ENCODE results near the gene PEF1.

The PEF1 gene

DNA sequence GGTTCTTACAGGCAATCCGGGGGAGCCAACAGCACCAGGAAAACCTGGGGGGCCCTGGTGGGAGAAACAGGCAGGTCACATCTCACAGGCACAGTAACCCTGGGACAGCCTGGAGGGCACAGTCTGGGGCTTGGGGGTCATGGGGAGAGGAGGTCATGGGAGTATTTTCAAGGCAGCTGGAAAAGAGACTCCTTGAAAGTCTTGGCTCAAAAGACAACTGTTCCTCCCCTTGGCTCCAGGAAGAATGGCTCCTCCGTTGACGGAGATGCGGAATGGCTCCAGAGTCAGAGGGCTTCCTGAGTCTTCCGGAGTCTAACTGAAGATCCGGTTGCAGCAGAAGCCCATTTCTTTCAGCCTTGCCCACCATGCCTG is 25.9 kb upstream of the PEF1 start:
- DNase-seq: no peak

DNA sequence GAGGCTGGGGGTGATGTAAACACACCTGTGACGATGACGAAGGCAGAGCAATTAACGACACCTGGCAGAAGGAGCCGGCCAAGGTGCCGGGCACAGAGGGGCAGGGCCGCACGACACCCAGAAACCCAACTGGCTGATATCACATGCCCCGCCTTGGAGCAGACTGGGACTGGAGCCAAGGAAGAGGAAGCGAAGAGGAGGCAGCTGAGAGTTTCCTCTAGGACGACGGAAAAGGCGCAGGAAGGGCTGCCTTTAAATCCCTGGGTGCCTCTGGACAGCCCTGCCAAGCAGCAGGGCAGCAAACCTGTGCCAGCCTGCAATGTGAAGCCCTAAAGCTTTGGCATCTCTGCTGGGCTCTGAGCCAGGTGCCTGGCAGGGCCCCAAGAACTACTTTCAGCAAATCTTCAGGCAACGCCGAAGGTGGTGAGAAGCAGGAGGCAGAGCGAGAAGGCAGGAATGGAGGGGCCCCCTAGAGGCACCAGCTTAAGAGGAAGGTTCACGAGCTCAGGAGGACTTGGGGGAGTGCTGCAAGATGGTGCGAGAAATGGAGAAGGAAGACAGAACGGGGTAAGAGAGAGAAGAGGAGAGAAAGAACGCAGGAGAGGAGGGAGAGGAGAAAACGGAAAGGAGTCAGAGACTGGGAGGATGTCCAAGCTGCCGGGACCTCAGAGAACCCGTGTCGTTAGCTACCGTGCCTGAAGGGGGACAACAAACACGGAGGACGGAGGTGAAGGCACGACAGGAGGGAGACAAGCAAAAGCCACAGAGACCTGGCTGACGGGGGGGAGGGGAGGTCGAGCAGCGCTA is 25.3 kb upstream of the PEF1 start:
- DNase-seq: peak; percentile 77

DNA sequence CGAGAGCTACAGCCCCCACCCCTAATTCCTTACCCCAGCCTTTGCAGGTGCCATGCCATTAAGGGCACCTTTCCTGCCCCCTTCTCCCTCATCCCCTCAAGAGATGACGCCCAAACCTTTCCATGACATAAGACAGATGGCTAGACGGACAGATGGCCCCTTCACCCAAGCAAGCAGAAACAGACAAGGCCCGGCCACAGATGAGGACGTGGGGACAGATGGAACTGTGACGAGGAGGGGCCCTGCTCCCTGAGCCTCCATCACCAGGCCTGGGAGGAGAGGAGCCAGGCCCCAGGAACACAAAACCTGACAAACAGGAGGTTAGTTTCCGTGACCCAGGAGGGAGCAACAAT is 24.7 kb upstream of the PEF1 start:
- peak; percentile 73 for DNase-seq

DNA sequence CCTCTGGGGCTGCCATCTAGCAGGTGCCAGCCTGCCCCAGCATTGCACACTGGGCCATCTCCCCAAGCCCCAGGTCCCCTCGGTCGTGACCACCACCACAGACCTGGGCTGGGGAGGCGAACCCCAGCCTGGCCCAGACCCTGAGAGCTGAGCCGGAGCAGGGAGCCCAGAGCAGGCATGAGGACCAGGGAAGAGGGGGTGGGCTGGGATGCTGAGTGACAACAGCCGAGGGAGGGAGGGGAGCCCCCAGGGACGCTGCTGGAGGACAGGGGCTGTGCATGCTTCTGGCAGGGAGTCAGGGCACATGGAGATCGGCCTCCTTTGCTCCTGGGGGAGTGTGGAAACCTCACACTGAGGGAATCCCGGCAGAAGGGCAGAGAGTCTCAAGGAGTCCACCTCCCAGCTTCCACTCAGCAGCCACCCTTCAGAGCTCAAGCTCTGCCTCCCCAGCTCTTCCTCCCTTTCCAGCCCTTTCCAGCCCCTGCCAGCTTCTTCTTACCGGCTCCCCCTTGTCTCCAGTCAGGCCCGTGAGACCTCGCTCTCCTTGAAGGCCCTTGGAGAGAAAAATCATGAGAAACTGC is 23.7 kb upstream of the PEF1 start:
- DNase-seq: no peak

DNA sequence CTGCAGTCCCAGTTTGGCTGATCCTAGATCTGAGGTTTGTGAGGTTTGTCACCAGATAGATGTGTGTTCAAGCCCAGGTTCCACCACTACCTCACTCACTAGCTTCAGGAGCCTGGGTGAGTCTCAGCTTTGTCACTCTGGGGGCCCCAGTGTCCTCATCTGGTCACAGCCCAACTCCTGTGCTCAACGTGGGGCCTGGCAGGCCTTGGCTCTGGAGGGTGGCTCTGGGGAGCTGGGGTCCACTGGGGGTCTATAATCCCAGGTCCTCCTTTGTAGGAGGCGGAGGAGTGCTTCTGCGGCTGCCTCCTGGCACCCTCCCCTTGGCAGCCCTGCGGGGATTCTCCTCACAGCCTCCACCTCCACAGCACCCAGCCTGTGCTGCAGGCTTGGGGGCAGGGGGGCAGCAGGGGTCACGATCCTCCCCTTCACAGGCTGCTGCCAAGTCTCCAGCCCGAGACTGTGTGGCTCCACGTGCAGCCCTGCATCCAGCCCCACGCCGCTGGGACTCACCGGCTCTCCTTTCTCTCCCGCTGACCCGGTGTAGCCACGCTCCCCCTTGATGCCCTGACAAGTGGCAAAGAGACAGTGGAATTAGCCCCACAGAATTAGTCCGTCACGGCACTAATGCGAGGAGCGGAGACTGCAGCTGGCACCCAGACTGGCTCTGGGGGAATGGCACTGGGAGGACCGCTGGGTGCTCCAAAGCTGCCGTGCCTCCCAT is 22.5 kb upstream of the PEF1 start:
- DNase-seq: no peak

DNA sequence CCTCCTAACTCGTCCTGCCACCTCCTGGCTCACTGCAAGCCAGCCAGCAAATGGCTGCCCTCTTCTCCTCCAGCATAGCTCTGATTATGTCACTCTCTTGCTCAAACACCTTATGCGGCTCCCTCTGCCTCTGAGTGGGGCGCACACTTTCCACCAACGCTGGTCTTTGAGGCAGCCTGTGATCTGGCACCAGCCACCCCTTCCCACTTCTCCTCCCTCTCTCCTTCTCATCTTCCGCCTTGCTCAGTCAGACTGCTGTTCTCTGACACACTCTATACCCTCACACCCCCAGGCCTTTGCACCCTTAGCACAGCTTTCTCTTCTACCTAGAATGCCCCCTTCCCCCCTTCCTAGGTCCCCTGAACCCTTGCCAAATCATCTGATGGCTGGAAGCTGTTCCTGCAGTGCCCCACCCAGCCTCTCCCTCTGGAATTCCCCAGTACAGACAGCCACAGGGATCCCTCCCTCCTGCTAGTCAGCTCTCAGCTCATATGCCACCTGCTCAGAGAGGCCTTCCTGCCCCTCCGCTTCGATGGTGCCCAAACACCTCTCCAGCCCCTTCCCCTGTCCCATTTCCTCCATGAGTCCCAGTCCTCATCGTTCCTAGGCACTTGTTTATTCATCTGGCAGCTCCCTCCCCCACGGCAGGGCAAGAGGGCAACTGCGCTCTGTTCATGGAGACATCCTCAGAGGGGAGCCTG is 21.7 kb upstream of the PEF1 start:
- no peak for DNase-seq

DNA sequence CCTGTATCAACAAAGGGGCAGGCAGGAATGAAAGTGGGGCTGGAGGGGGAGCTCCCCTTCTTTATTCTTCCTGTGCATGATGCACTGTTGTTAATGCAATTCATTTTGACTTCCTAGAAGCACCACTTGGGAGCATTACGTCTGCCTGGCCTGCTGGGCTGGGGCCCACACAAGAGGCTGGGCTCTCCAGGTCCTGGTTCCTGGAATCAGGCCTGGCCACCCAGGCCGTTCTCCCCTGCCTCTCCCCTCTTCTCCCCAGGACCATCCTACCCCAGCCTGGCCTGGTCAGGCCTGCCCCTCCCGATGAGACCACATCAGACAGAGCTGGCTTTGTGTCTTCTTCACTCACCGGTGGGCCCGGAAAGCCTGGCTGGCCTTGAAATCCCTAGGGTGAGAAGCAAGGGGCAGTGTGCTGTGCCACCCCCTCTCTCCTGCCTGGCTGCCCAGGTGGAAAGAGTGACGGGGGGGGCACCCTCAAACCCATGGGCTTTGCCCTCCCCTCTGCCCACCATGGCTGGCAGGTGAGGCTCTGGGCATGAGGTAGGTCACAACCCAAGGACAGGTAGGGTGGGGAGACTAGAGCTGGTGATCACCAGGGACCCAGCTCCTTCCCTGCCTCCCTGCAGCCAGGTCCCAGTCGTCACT is 20.7 kb upstream of the PEF1 start:
- DNase-seq: no peak

DNA sequence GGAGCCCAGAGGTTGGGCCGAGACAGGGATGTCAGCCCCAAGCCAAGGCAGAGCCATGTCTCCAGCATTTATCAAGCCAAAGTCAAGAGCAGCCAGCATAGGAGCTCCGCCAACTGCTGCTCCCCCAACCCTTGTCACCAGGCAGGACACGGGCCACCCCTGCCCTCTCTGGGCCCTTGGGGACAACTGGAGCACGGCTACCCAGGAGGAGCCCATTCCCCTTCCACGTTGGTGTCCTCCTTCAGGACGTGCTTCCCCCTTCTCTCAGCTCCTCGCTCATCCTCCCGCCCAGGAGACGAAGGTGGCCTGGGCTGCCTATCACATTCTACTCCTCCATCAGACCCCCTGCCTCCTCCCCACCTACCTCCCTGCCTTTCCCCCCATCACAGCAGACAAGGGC is 19.9 kb upstream of the PEF1 start:
- DNase-seq: no peak

DNA sequence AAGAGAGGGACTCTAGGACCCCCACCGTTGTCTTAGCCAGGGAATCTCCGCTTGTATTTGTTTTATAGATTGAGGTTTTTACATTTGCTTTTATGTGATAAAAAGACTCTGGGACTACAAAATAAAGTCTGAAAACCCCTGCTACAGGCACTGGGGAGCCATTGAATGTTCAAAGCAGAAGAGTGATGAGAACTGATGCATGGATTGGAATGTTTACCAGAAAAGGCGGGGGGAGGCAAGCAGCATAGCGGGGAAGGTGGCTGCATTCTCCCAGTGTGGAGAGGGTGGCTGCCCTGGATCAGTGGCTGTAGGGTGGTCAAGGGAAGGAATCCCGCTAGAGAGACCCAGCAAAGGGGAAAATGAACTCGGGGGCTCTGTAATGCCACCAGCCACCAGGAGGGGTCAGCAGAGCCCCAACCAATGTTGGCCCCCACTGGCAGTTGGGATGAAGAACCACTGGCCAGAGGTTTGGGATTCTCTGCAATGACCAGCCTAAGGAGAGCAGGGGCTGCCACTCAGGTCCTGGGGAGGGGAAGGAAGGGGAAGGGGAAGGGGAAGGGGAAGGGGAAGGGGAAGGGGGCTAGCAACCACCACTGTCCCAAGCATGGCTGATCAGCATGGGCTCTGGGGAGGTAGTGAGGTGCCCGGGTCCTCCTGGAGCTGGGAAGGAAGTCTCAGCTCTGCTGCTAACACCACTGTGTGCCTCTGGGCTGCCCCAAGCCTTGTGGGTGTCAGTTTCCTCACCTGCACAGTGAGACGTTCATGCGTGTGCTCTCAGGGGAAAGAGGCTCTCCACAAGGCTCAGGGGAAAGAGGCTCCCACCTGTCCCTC is 19.2 kb upstream of the PEF1 start:
- DNase-seq: no peak

DNA sequence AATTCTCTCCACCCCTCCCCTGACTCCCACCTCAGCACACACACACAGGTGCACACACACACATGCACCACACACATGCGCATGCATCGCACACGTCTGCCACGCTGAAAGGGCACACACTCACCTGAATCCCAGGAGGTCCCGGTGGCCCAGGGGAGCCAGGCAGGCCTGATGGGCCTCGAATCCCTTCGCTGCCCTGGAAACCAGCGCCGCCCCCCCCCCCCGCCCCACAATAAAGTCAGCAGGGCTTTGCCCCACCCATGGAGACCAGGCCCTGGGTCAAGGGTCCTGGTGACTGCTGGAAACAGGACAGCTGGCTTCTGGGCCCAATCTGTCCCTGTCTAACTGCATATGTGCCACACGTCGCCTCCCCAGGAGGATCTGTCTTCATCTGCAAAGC is 17.8 kb upstream of the PEF1 start:
- DNase-seq: no peak

DNA sequence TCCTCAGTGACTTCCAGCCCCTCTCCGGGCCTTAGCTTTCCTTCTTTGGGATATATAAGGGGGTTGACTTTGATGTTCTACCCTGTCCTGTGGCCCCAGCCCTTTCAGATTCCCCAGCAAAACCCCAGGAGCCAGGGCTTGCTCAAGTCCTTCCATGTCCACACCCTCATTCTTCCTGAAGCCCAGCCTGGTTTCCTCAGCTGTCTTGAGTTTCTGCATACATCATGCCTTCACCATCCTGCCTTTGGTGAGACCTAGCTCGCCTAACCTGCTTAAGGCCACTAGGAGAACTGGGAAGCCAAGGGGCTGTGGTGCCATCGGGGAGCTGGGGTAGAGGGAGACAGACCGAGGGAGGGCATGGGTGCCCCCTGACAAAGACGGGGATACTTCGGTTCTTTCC is 17.2 kb upstream of the PEF1 start:
- no peak for DNase-seq

DNA sequence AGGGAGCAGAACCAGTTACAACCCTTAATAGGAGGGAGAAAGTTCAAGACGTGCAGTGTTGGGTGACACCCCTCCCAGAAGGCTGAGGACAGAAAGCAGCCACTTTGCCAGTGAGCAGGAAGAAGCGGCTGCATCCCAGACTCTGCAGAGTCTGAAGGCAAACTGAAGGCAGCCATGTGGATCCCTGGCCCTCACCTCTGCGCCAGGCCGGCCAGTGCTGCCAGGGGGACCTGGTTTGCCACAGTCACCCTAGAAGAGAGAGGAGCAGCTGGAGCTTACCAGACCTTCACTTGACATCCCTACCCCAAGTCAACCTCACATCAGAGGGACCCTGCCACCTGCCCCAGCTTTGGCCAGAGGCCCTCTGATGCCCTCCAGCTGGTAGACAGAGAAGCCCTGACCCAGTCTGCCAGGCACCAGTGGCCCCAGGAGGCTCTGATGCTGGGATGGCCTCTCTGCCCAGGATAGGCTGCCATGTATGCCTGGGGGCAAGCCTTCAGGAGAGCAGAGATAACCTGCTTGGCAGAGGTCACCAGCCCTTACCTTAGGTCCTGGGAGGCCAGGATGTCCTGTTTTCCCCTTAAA is 16.3 kb upstream of the PEF1 start:
- no peak for DNase-seq

DNA sequence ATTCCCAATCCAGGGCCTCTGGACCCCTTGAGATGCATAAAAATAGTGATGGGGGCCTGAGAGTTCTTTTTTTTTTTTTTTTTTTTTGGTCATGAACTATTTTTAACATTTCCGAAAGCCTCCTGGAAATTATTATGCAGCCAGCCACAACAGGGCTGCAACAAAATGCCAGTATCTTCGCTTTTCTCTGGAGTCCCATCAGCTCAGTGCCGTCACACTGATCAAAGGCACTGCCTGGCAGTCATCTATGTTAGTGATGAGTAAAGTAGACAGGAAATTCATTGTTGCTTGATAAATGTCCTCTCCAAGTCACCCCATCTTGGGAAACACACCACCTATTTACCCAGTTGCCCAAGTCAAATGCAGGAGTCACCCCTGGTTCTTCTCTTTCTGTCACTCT is 15.2 kb upstream of the PEF1 start:
- no peak for DNase-seq

DNA sequence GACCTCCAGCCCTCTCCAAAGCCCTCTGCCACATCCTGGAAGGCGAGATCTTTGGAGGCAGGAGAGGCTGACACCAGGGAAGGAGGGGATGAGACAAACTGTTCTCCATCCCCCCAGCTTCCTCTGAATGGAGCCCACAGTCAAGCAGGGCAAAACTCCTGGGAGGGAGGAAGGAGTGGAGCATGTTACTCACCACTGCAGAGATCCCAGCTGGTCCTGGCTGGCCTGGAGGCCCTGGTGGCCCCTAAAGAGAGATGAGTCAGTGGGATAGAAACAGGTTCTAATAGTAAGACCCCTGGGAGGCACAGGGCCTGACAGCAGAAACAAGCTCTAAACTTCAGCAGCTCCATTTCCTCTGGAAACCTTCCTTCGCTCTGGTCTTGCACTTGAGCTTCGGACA is 14.0 kb upstream of the PEF1 start:
- no peak for DNase-seq

DNA sequence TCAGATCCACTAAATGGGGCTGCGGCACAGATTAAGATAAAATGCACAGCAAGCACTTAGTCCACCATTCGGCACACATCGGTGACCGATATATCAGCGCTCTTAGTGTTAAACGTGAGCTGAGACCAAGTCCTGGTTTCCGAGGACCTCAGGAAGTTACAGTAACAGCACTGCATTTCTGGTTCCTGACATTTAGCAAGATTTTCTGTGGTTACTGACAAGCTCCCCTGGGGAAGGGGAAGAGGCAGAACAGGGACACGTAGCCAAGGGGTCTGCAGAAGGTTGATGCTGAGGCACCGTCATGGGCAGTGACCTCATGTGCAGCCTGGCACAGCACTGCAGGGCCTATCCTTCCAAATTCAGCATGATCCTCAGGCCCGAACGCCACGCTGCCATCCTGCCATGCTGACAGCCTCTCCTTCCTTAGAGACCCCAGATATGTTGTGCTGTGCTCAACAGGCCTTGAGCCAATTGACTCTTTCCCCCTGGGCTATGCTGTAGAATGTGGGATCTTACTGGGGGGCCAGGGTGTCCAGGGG is 13.4 kb upstream of the PEF1 start:
- DNase-seq: no peak

DNA sequence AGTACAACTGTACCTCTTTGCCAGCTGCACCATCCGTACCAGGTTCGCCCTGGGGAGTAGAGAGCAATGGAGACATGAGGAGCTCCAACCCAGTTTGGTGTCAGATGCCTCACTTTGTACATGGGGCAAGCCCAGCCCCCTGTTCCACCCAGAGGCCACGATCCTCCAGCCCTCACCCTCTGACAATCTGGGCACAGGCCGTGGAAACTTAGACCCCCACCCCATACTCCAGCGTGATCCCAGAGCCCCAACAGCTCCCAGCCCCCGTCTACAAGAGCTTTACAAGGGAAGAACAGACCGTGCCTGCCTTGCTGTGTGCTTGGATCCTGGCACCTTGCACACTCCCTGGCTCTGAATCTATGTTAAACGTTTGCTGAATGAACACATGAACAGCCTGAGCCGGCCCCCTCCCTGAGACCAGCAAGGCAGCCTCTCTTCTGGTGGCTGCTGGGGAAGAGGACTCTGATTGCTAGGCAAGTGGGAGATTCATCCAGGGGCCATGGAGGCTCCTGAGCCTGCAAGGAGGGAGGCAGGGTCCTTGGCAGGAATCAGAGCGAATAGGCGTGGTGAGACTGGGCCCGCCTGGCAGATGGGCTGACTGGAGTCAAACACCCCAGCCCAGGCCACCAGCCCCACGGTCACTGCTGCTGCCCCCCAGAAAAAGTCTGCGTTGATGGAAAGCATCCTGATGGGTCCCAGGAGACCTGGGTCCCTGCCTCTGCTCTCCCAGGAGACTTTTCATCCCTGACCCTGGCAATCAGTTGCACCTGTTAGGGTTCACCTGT is 12.5 kb upstream of the PEF1 start:
- DNase-seq: no peak

DNA sequence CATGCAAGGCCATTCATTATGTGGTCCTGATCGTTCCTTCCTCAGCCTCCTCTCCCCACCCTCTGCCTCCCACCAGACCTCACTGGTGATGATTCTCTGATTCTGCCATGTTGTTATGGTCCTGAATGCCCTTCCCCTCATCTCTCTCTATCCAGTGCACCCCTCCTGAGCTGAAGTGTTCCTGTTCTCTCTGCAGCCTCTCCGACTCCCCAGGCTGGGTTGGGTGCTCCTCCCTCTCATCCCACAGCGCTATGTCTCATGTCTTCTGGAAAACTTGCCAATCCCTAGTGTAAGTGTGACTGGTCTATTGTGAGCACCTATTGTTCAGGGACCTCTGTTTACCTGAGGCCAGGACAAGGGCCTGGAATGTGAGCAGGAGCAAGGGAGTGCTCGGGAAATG is 11.1 kb upstream of the PEF1 start:
- no peak for DNase-seq

DNA sequence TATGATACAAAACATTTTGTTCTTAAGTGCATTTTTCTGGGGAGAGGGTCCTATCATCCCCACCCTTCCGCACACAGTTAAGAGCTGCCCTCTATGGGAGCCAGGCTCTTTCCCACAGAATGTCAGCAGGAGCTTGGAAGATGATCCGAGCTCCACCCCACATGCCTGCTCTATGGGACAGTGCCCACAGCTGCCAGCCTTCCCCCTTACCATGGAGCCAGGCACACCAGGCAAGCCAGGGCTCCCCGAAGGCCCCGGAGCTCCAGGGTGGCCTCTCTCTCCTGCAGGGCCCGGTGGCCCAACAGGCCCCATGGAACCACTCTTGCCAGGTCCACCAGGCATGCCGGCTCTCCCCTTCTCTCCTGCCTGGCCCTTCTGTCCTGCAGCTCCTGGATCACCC is 10.4 kb upstream of the PEF1 start:
- DNase-seq: no peak

DNA sequence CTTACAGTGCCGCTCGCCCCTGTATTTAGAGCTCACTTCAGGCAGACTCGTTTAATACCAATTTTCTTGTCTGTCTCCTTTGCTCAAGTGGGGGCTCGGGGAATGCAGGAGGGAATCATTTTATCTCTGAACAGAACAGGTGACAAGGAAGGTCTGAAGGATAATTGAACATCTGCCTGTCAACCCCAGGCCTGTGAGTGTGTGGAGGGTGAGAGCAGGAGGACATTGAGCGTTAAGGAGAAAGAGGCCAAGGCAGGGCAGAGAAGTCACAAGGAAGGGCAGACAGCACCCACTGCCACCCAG is 9.7 kb upstream of the PEF1 start:
- DNase-seq: no peak

DNA sequence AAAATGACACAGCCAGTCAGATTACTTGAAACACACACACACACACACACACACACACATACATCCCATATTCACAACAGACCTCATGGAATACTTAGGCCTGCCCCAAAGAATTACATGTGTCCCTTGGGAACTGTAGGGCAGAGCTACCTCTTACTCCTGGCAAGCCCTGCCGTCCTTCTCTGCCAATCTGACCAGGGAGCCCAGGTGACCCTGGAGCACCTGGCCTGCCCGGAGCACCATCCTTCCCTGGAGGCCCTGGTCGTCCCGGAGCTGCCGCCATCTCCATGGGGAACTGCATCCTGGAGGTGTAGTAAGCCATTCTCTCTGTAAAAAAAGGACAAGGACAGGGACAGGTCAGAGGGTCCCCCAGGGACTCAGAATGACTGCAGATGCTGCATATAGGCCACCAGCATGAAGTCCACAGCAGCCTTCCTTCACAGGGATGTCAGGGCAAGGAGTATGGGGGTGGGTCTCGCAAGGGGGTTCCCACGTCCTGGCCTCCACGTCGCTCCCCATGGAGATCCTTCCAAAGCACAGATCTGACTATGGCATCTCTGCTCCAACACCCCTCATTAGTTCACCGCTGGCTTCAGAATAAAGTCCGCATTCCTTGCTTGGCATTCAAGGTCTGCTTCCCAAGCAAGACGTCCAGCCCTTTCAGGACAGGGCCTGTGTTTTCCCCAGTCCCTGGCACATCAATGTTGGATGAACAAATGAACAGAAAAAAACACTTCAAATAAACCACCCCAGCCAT is 9.2 kb upstream of the PEF1 start:
- DNase-seq: no peak
